GM23338 (cell line): ENCODE results near the gene TOX4. TPM values are rescaled to one million over a fixed set of nuclear protein-coding genes. Genes with fewer than 3 reads are reported as not detected.
A peak's percentile ranks its signal among the peaks of the same experiment; 100 is the strongest.

Experiments used
- ATAC-seq: fragments of 200-7000 bp; cut with Tn5 transposase; 3 replicates; pipeline ENCODE4 v1.9.1; 2020
- DNase-seq: peaks from one replicate; pipeline ENCODE4 v3.0.0-alpha.2; 2015; ENCODE audit warnings: low spot score
- H2AFZ ChIP-seq: fragments of 200-600 bp; sonication (generic); 2 replicates; pipeline ENCODE4 v1.8.0; 2016; ENCODE audit warnings: antibody characterized with exemption, mild to moderate bottlenecking, moderate library complexity
- H3F3A ChIP-seq: fragments of 200-600 bp; sonication (generic); replicated peaks from 2 replicates; pipeline ENCODE4 v1.8.0; 2017; ENCODE audit warnings: antibody characterized with exemption, mixed run types, low read depth
- H3K27ac ChIP-seq: fragments of 200-600 bp; sonication (generic); 2 replicates; pipeline ENCODE4 v1.6.1; 2016; ENCODE audit warnings: low read depth
- H3K27me3 ChIP-seq: fragments of 200-600 bp; sonication (generic); 2 replicates; pipeline ENCODE4 v1.8.0; 2016; ENCODE audit warnings: mild to moderate bottlenecking, mixed run types, moderate library complexity; ENCODE audit not compliant: insufficient read depth
- H3K36me3 ChIP-seq: fragments of 200-600 bp; sonication (generic); 2 replicates; pipeline ENCODE4 v1.8.0; 2016; ENCODE audit warnings: mild to moderate bottlenecking; ENCODE audit not compliant: insufficient read depth
- H3K4me1 ChIP-seq: fragments of 200-600 bp; sonication (generic); 2 replicates; pipeline ENCODE4 v1.8.0; 2016; ENCODE audit warnings: mild to moderate bottlenecking, moderate library complexity; ENCODE audit not compliant: insufficient read depth
- H3K4me2 ChIP-seq: fragments of 200-600 bp; sonication (generic); 2 replicates; pipeline ENCODE4 v1.7.1; 2017; ENCODE audit warnings: mixed run types
- H3K4me3 ChIP-seq: fragments of 200-600 bp; sonication (generic); 2 replicates; pipeline ENCODE4 v1.6.1; 2016; ENCODE audit warnings: mixed run types
- H3K79me2 ChIP-seq: fragments of 200-600 bp; sonication (generic); replicated peaks from 2 replicates; pipeline ENCODE4 v1.8.0; 2017; ENCODE audit warnings: mild to moderate bottlenecking; ENCODE audit not compliant: insufficient read depth
- H3K9me2 ChIP-seq: fragments of 200-600 bp; sonication (generic); 2 replicates; pipeline ENCODE4 v1.8.0; 2017; ENCODE audit not compliant: insufficient read depth
- H4K20me1 ChIP-seq: fragments of 200-600 bp; sonication (generic); replicated peaks from 2 replicates; pipeline ENCODE4 v1.8.0; 2017; ENCODE audit warnings: mild to moderate bottlenecking; ENCODE audit not compliant: insufficient read depth
- H3K27ac Mint-ChIP-seq: 2 replicates; pipeline ENCODE4 v1.8.0; 2020; ENCODE audit warnings: inconsistent platforms, mild to moderate bottlenecking, moderate library complexity, mixed read lengths
- H3K27me3 Mint-ChIP-seq: 3 replicates; pipeline ENCODE4 v1.8.0; 2022; ENCODE audit warnings: low read depth, mild to moderate bottlenecking, moderate library complexity, mixed read lengths, inconsistent platforms; ENCODE audit not compliant: insufficient read depth, poor library complexity
- H3K36me3 Mint-ChIP-seq: 3 replicates; pipeline ENCODE4 v1.8.0; 2021; ENCODE audit warnings: low read depth, mild to moderate bottlenecking, inconsistent platforms, moderate library complexity, mixed read lengths
- H3K4me1 Mint-ChIP-seq: 3 replicates; pipeline ENCODE4 v1.8.0; 2020; ENCODE audit warnings: mild to moderate bottlenecking, inconsistent platforms, mixed read lengths
- H3K4me3 Mint-ChIP-seq: 3 replicates; pipeline ENCODE4 v1.8.0; 2021; ENCODE audit warnings: moderate library complexity, mild to moderate bottlenecking, inconsistent platforms, mixed read lengths
- H3K9me3 Mint-ChIP-seq: 3 replicates; pipeline ENCODE4 v1.8.0; 2020; ENCODE audit warnings: moderate library complexity, mild to moderate bottlenecking, inconsistent platforms, mixed read lengths
- CREB1 ChIP-seq: fragments of 250-450 bp; sonication (Bioruptor Pico); IDR thresholded peaks from 2 replicates; pipeline ENCODE4 v1.5.0; 2020; ENCODE audit warnings: low read depth, mild to moderate bottlenecking, moderate library complexity
- ETS1 ChIP-seq: IDR thresholded peaks from 2 replicates; pipeline ENCODE4 v1.6.1; 2016; ENCODE audit warnings: antibody characterized with exemption
- EZH2 ChIP-seq: fragments of 200-600 bp; sonication (generic); IDR thresholded peaks from one replicate; pipeline ENCODE4 v1.8.0; 2017; ENCODE audit warnings: antibody characterized with exemption, mild to moderate bottlenecking, low read depth; ENCODE audit not compliant: unreplicated experiment
- EZH2phosphoT487 ChIP-seq: fragments of 200-600 bp; sonication (generic); IDR thresholded peaks from one replicate; pipeline ENCODE4 v1.8.1; 2018; ENCODE audit warnings: antibody characterized with exemption; ENCODE audit not compliant: unreplicated experiment
- JUNB ChIP-seq: IDR thresholded peaks from one replicate; pipeline ENCODE4 v1.6.1; 2016; ENCODE audit warnings: antibody characterized with exemption; ENCODE audit not compliant: unreplicated experiment
- NANOG ChIP-seq: IDR thresholded peaks from 2 replicates; pipeline ENCODE4 v1.6.1; 2016; ENCODE audit warnings: antibody characterized with exemption, borderline replicate concordance
- POLR2AphosphoS5 ChIP-seq: IDR thresholded peaks from 2 replicates; pipeline ENCODE4 v1.6.1; 2016; ENCODE audit warnings: antibody characterized with exemption, low read depth
- REST ChIP-seq: IDR thresholded peaks from one replicate; pipeline ENCODE4 v1.6.1; 2018; ENCODE audit warnings: antibody characterized with exemption; ENCODE audit not compliant: unreplicated experiment
- STAT1 ChIP-seq: IDR thresholded peaks from one replicate; pipeline ENCODE4 v1.6.1; 2016; ENCODE audit warnings: antibody characterized with exemption; ENCODE audit not compliant: unreplicated experiment
- ZNF114 ChIP-seq: fragments of 250-450 bp; sonication (Bioruptor Pico); IDR thresholded peaks from 2 replicates; pipeline ENCODE4 v1.5.0; 2020; ENCODE audit warnings: mild to moderate bottlenecking, moderate library complexity
- ZNF331 ChIP-seq: fragments of 250-450 bp; sonication (Bioruptor Pico); IDR thresholded peaks from 2 replicates; pipeline ENCODE4 v1.5.0; 2020; ENCODE audit warnings: low read depth, mild to moderate bottlenecking, moderate library complexity
- ZNF462 ChIP-seq: fragments of 250-450 bp; sonication (Bioruptor Pico); IDR thresholded peaks from 2 replicates; pipeline ENCODE4 v1.5.0; 2020; ENCODE audit warnings: mild to moderate bottlenecking, moderate library complexity
- polyA plus RNA-seq: library from polyadenylated mRNA; unstranded; fragments of >200 nt; fragmentation: Nextera tagmentation; extraction: Ambion mirVana; gene quantifications from 2 replicates; pipeline ENCODE4 v1.2.1, GENCODE V29; 2016
- total RNA-seq: library from RNA; depleted of rRNA; stranded (reverse); fragments of >200 nt; shearing (Covaris generic); gene quantifications from 2 replicates; pipeline ENCODE4 v1.2.3, GENCODE V29; 2014
- TF ChIP-seq, protein P1 (sequence below), 2 experiments: fragments of 200-600 bp in 1 of 2; sonication (generic) in 1 of 2; conservative IDR thresholded peaks; 2 replicates each; pipeline versions ENCODE4 v1.5.1 to v1.6.1; 2016 to 2017; ENCODE audit warnings: antibody characterized with exemption in 2 of 2, low read depth in 2 of 2, mild to moderate bottlenecking in 2 of 2, moderate library complexity in 1 of 2

Gene TOX4
- total and polyA plus RNA-seq, 2 experiments from 2014 or later = 45.6 to 72.8 TPM

GRCh38 chr14:21523203-21523602 lies 46.2 kb downstream of the TOX4 start:
- Mint-ChIP-seq H3K4me3 (peak overlapping the region; percentile 83), H3K27me3 (peaks cover 39% of the 10 kb centered on the region), H3K9me3 (no peaks in the 10 kb centered on the region; the same call in 1 of the 3 replicates), H3K27ac (peak overlapping the region; percentile 22), H3K4me1 (peaks cover 75% of the 10 kb centered on the region), H3K36me3 (peaks cover 65% of the 10 kb centered on the region)
- ATAC-seq = no peak
- Histone ChIP-seq H2AFZ (no peak overlapping the region), H3K4me3 (peak overlapping the region; percentile 30), H3K9me2 (no peaks in the 10 kb centered on the region), H3K27me3 (no peaks in the 10 kb centered on the region), H3K4me2 (peak overlapping the region; percentile 85), H3F3A (peaks cover 39% of the 10 kb centered on the region), H3K27ac (peak overlapping the region; percentile 72; the same call in 1 of the 2 replicates), H3K36me3 (peaks cover 30% of the 10 kb centered on the region), H3K4me1 (peaks cover 77% of the 10 kb centered on the region), H4K20me1 (peaks cover 20% of the 10 kb centered on the region), H3K79me2 (peaks cover 52% of the 10 kb centered on the region)
- DNase-seq = no peak
- TF ChIP-seq NANOG (no peak), ZNF462 (no peak), ZNF331 (CRISPR knock-in tag) (no peak), CREB1 (CRISPR knock-in tag) (no peak), ZNF114 (CRISPR knock-in tag) (no peak), REST (no peak), EZH2phosphoT487 (no peak), STAT1 (no peak), ETS1 (no peak), EZH2 (no peak), JUNB (no peak), POLR2AphosphoS5 (no peak; the same call in 1 of the 2 replicates)
- TF ChIP-seq, protein P1, sequence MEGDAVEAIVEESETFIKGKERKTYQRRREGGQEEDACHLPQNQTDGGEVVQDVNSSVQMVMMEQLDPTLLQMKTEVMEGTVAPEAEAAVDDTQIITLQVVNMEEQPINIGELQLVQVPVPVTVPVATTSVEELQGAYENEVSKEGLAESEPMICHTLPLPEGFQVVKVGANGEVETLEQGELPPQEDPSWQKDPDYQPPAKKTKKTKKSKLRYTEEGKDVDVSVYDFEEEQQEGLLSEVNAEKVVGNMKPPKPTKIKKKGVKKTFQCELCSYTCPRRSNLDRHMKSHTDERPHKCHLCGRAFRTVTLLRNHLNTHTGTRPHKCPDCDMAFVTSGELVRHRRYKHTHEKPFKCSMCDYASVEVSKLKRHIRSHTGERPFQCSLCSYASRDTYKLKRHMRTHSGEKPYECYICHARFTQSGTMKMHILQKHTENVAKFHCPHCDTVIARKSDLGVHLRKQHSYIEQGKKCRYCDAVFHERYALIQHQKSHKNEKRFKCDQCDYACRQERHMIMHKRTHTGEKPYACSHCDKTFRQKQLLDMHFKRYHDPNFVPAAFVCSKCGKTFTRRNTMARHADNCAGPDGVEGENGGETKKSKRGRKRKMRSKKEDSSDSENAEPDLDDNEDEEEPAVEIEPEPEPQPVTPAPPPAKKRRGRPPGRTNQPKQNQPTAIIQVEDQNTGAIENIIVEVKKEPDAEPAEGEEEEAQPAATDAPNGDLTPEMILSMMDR (conservative IDR thresholded peaks at IDR 0.05; ENCODE audit: low read depth in 2 of 2) = no peak
